OCI-LY7 (cell line): ENCODE results near the gene CDH23. TPM values are rescaled to one million over a fixed set of nuclear protein-coding genes. Genes with fewer than 3 reads are reported as not detected.

ENCODE experiments used
- BruUV-seq: library from RNA; stranded (reverse); fragments of 400-500 nt; replicated peaks from 2 replicates; lab custom pipeline; 2021; lab: Mats Ljungman, UMichigan
- CTCF ChIA-PET: fragments of 300-600 bp; sonication (Branson Sonifier 250); formaldehyde crosslinking; loops from one replicate; lab custom pipeline; 2022; ENCODE audit warnings: antibody characterized with exemption; ENCODE audit not compliant: unreplicated experiment; lab: Charles Lee
- POLR2A ChIA-PET: fragments of 300-600 bp; sonication (Branson Sonifier 250); formaldehyde crosslinking; loops from one replicate; lab custom pipeline; 2022; ENCODE audit warnings: antibody characterized with exemption; lab: Charles Lee
- DNase-seq: peaks from one replicate; pipeline ENCODE4 v3.0.0-alpha.2; 2015; ENCODE audit warnings: low spot score
- H2AFZ ChIP-seq: fragments of 200-600 bp; sonication (generic), shearing (Covaris generic); 2 replicates; pipeline ENCODE4 v1.6.1; 2014; ENCODE audit warnings: mild to moderate bottlenecking, antibody characterized with exemption, low read length, moderate library complexity
- H3K27ac ChIP-seq: fragments of 200-600 bp; sonication (generic); 2 replicates; pipeline ENCODE4 v1.5.1; 2014; ENCODE audit warnings: mixed run types, low read depth, mild to moderate bottlenecking, moderate library complexity, low read length, inconsistent platforms; ENCODE audit not compliant: poor library complexity, severe bottlenecking
- H3K36me3 ChIP-seq: fragments of 200-600 bp; sonication (generic); 2 replicates; pipeline ENCODE4 v1.6.1; 2014; ENCODE audit warnings: mild to moderate bottlenecking, antibody characterized with exemption, low read length, moderate library complexity, mixed read lengths; ENCODE audit not compliant: insufficient read depth
- H3K4me1 ChIP-seq: fragments of 200-600 bp; sonication (generic); 2 replicates; pipeline ENCODE4 v1.5.1; 2014; ENCODE audit warnings: mild to moderate bottlenecking, low read length; ENCODE audit not compliant: insufficient read depth, poor library complexity, severe bottlenecking
- H3K4me2 ChIP-seq: fragments of 200-600 bp; sonication (generic); 2 replicates; pipeline ENCODE4 v1.6.1; 2014; ENCODE audit warnings: mild to moderate bottlenecking, low read length
- H3K4me3 ChIP-seq: fragments of 200-600 bp; sonication (generic); 2 replicates; pipeline ENCODE4 v1.5.1; 2014; ENCODE audit warnings: mild to moderate bottlenecking, low read depth, low read length; ENCODE audit not compliant: poor library complexity, severe bottlenecking
- H3K79me2 ChIP-seq: fragments of 200-600 bp; sonication (generic); 2 replicates; pipeline ENCODE4 v1.6.1; 2016; ENCODE audit warnings: low read depth, mild to moderate bottlenecking, low read length, moderate library complexity, mixed read lengths; ENCODE audit not compliant: insufficient read depth
- H3K9me2 ChIP-seq: fragments of 200-600 bp; sonication (generic); 2 replicates; pipeline ENCODE4 v1.6.1; 2016; ENCODE audit warnings: mild to moderate bottlenecking, low read length, mixed read lengths; ENCODE audit not compliant: insufficient read depth
- H3K9me3 ChIP-seq: fragments of 200-600 bp; sonication (generic); 2 replicates; pipeline ENCODE4 v1.6.1; 2014; ENCODE audit warnings: mild to moderate bottlenecking, mixed run types, low read length, mixed read lengths
- H4K20me1 ChIP-seq: fragments of 200-600 bp; sonication (generic); 2 replicates; pipeline ENCODE4 v1.6.1; 2014; ENCODE audit warnings: mild to moderate bottlenecking, antibody characterized with exemption, low read length, moderate library complexity, mixed read lengths; ENCODE audit not compliant: insufficient read depth
- CTCF ChIP-seq: fragments of 200-600 bp; sonication (generic); conservative IDR thresholded peaks from 2 replicates; pipeline ENCODE4 v1.5.1; 2014; ENCODE audit warnings: mild to moderate bottlenecking, antibody characterized with exemption, low read length, moderate library complexity, mixed read lengths
- EZH2phosphoT487 ChIP-seq: fragments of 200-600 bp; sonication (generic); IDR thresholded peaks from 2 replicates; pipeline ENCODE4 v1.6.1; 2018; ENCODE audit warnings: low read depth, borderline replicate concordance, mild to moderate bottlenecking, mixed run types, antibody characterized with exemption, low read length, moderate library complexity, mixed read lengths
- intact Hi-C: fragments of 100-400 bp; cut with micrococcal nuclease; formaldehyde crosslinking; loops from one replicate; pipeline ENCODE4 v1.10.0; 2022; ENCODE audit not compliant: unreplicated experiment
- total RNA-seq, 2 experiments: library from RNA; depleted of rRNA in 1 of 2; stranded (reverse); fragments of >200 nt in 1 of 2; shearing (Covaris generic) in 1 of 2; gene quantifications; 2 replicates each; pipeline ENCODE4 v1.2.3, GENCODE V29; 2014 to 2022

Gene CDH23
- total RNA-seq, 2 experiments from 2014 or later = 0.92 to 9.9 TPM

- no peaks in the 10 kb centered on the region for H3K9me3 ChIP-seq
- BruUV-seq = no TSS peak
- peak overlapping the region; percentile 5; the same call in 1 of the 2 replicates for H3K4me2 ChIP-seq
- H3K4me1 ChIP-seq = peaks cover 51% of the 10 kb centered on the region
- DNase-seq = no peak
- CTCF ChIA-PET = no interaction called here
- no peaks in the 10 kb centered on the region for H4K20me1 ChIP-seq
- H3K27ac ChIP-seq = no peak overlapping the region
- TF ChIP-seq EZH2phosphoT487 = no peak
- no peak for TF ChIP-seq CTCF
- H3K4me3 ChIP-seq = no peak overlapping the region
- H3K9me2 ChIP-seq = no peaks in the 10 kb centered on the region
- intact Hi-C loops = no loop called here
- POLR2A ChIA-PET = interaction anchor here (0.8 to 1.8 kb wide), 6 partner anchors 10 to 51 kb away, joined by 3 to 5 read pairs (median 4); no protein-coding TSS in a partner anchor
- H3K36me3 ChIP-seq = no peaks in the 10 kb centered on the region
- H3K79me2 ChIP-seq = no peaks in the 10 kb centered on the region
- peak overlapping the region; percentile 2; the same call in 1 of the 2 replicates for H2AFZ ChIP-seq
These were observed 359.8 kb downstream of the CDH23 start for GRCh38 chr10:71756311-71757191.

- no peaks in the 10 kb centered on the region for H4K20me1 ChIP-seq
These were observed 360.7 kb downstream of the CDH23 start for GRCh38 chr10:71757399-71757922.

More at GRCh38 chr10:71757399-71757922, 360.7 kb downstream of the CDH23 start:
- H3K9me3 ChIP-seq = no peaks in the 10 kb centered on the region
- DNase-seq = no peak
- H2AFZ ChIP-seq = peak overlapping the region; percentile 2; the same call in 1 of the 2 replicates
- peaks cover 41% of the 10 kb centered on the region for H3K4me1 ChIP-seq
- H3K36me3 ChIP-seq = no peaks in the 10 kb centered on the region
- no peaks in the 10 kb centered on the region for H3K79me2 ChIP-seq
- H3K27ac ChIP-seq = no peak overlapping the region
- no peak for TF ChIP-seq EZH2phosphoT487
- TF ChIP-seq CTCF = no peak
- no peaks in the 10 kb centered on the region for H3K9me2 ChIP-seq
- no peak overlapping the region for H3K4me2 ChIP-seq
- no TSS peak for BruUV-seq
- H3K4me3 ChIP-seq = no peak overlapping the region
- ChIA-PET CTCF (interaction anchor here (0.5 to 1.1 kb wide), 3 partner anchors 9 to 54 kb away, joined by 3 to 4 read pairs (median 3); no protein-coding TSS in a partner anchor), POLR2A (interaction anchor here (0.8 to 1.8 kb wide), 5 partner anchors 10 to 52 kb away, joined by 3 to 5 read pairs (median 5); no protein-coding TSS in a partner anchor)
- intact Hi-C loops = no loop called here
